Measurements from ENCODE around the gene SH3BGR. TPM values are rescaled to one million over a fixed set of nuclear protein-coding genes. Genes with fewer than 3 reads are reported as not detected.

The SH3BGR gene
- polyA plus RNA-seq, 2 donors, result 4.9 TPM

DNA sequence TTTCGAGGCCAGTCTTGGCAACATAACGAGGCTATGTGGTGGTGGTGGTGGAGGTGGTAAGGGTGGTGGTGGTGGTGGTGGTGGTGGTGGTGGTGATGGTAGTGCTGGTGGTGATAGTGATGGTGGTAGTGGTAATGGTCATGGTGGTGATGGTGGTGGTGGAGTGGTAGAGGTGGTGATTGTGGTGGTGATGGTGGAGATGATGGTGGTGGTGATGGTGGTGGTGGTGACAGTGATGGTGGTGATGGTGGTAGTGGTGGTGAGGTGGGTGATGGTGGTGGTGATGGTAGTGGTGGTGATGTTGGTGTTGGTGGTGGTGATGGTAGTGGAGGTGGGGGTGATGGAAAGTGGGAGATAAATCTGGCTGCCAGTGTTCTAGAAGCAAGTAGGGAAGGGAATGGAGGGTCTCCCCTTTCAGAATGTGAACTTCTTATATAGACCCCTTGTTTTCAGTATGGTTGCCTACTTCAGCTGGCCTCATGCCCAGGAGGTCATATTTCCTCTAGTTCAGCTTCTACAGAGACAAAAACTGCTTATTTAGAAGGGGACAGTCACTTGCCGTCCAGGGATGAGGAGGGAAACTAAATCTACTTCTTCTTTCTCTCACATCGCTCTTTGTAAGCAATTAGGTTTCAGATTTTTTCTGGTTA lies 27.5 kb downstream of the SH3BGR start:
- no peak overlapping the region for H3K4me3 ChIP-seq (ENCODE audit: low read depth in 1 of 2, low read length in 2 of 2)
- no peaks in the 10 kb centered on the region for H3K4me1 ChIP-seq (ENCODE audit: control insufficient read depth in 2 of 2, insufficient read depth in 2 of 2, low read length in 1 of 2)
- no peak overlapping the region for H3K27ac ChIP-seq (ENCODE audit: low read depth in 2 of 2, low read length in 1 of 2)
- H3K36me3 ChIP-seq (ENCODE audit: control insufficient read depth in 2 of 2, insufficient read depth in 2 of 2, low read length in 1 of 2), result no peaks in the 10 kb centered on the region
- H3K9me3 ChIP-seq (ENCODE audit: control insufficient read depth in 2 of 2, insufficient read depth in 1 of 2, low read depth in 1 of 2, low read length in 1 of 2), result no peaks in the 10 kb centered on the region
- 77 to 95% methylated on average over 4 of the region's 4 CpGs for WGBS, 2 donors
- no peaks in the 10 kb centered on the region for H3K27me3 ChIP-seq (ENCODE audit: control insufficient read depth in 1 of 2, insufficient read depth in 2 of 2, low read length in 2 of 2)

DNA sequence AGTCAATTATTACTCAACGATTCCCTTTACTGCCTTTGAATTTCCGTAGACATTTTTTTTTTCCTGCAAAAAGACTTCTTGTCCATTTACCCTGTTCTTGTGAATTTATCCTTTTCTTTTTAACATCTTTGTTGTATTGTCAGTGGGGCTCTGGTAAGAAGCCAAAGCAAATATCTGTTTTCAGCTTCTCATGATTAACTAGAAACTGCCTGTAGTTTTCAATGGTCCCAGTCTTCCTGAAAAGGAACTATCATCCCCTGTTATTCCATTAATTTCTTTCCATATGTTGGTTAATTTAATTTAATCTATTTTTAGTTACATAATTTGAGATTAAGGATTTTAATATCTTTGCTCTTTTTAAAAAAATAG lies 28.0 kb downstream of the SH3BGR start:
- Histone ChIP-seq H3K27ac (ENCODE audit: low read depth in 2 of 2, low read length in 1 of 2) (no peak overlapping the region), H3K27me3 (ENCODE audit: control insufficient read depth in 1 of 2, insufficient read depth in 2 of 2, low read length in 2 of 2) (no peaks in the 10 kb centered on the region), H3K9me3 (ENCODE audit: control insufficient read depth in 2 of 2, insufficient read depth in 1 of 2, low read depth in 1 of 2, low read length in 1 of 2) (no peaks in the 10 kb centered on the region), H3K4me1 (ENCODE audit: control insufficient read depth in 2 of 2, insufficient read depth in 2 of 2, low read length in 1 of 2) (no peaks in the 10 kb centered on the region), H3K36me3 (ENCODE audit: control insufficient read depth in 2 of 2, insufficient read depth in 2 of 2, low read length in 1 of 2) (no peaks in the 10 kb centered on the region), H3K4me3 (ENCODE audit: low read depth in 1 of 2, low read length in 2 of 2) (no peak overlapping the region)
- WGBS, 2 donors, result 39 to 52% methylated on average over 2 of the region's 2 CpGs

DNA sequence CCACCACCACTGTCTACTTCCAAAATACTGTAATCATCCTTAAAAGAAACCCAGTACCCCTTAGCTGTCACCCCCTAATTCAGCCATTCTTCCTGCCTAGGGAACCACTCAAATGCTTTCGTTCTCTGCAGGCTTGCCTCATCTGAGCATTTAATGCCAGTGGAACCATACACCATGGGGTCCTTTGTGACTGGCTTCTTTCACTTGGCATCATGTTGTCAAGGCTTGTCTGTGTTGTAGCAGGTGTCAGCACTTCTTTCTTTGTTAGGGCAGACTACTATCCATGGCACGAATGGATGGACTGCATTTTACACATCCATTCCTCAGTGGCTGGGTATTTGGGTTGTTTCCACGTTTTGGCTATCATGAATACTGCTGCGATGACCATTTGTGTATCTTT lies 28.5 kb downstream of the SH3BGR start:
- Histone ChIP-seq H3K27ac (ENCODE audit: low read depth in 2 of 2, low read length in 1 of 2) (no peak overlapping the region), H3K4me3 (ENCODE audit: low read depth in 1 of 2, low read length in 2 of 2) (no peak overlapping the region), H3K36me3 (ENCODE audit: control insufficient read depth in 2 of 2, insufficient read depth in 2 of 2, low read length in 1 of 2) (no peaks in the 10 kb centered on the region), H3K27me3 (ENCODE audit: control insufficient read depth in 1 of 2, insufficient read depth in 2 of 2, low read length in 2 of 2) (no peaks in the 10 kb centered on the region), H3K9me3 (ENCODE audit: control insufficient read depth in 2 of 2, insufficient read depth in 1 of 2, low read depth in 1 of 2, low read length in 1 of 2) (no peaks in the 10 kb centered on the region), H3K4me1 (ENCODE audit: control insufficient read depth in 2 of 2, insufficient read depth in 2 of 2, low read length in 1 of 2) (no peaks in the 10 kb centered on the region)
- 87 to 89% methylated on average over 4 of the region's 4 CpGs for WGBS, 2 donors

DNA sequence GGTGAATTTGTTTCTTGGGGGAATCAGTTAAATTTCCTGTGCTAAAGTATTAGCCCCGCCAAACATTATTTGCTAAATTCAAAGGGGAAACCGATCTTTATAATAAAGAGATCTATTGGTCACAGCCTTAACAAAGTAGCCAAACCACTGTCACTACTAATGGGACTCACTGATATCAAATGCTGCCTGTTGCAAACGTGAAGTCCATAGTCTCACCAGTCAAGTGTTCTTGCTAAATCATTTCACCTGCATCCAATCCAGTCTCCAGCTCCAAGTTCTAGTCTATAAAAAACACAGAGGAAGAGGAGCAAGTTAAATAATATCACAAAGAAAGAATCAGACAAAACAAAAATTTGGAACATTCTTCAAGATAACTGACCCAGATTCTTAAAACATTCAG lies 30.1 kb downstream of the SH3BGR start:
- H3K4me3 ChIP-seq (ENCODE audit: low read depth in 1 of 2, low read length in 2 of 2), result no peak overlapping the region
- no peaks in the 10 kb centered on the region for H3K9me3 ChIP-seq (ENCODE audit: control insufficient read depth in 2 of 2, insufficient read depth in 1 of 2, low read depth in 1 of 2, low read length in 1 of 2)
- WGBS, 2 donors, result 88 to 90% methylated on average over 3 of the region's 3 CpGs
- no peaks in the 10 kb centered on the region for H3K4me1 ChIP-seq (ENCODE audit: control insufficient read depth in 2 of 2, insufficient read depth in 2 of 2, low read length in 1 of 2)
- H3K27ac ChIP-seq (ENCODE audit: low read depth in 2 of 2, low read length in 1 of 2), result no peak overlapping the region
- H3K27me3 ChIP-seq (ENCODE audit: control insufficient read depth in 1 of 2, insufficient read depth in 2 of 2, low read length in 2 of 2), result no peaks in the 10 kb centered on the region
- no peaks in the 10 kb centered on the region for H3K36me3 ChIP-seq (ENCODE audit: control insufficient read depth in 2 of 2, insufficient read depth in 2 of 2, low read length in 1 of 2)

DNA sequence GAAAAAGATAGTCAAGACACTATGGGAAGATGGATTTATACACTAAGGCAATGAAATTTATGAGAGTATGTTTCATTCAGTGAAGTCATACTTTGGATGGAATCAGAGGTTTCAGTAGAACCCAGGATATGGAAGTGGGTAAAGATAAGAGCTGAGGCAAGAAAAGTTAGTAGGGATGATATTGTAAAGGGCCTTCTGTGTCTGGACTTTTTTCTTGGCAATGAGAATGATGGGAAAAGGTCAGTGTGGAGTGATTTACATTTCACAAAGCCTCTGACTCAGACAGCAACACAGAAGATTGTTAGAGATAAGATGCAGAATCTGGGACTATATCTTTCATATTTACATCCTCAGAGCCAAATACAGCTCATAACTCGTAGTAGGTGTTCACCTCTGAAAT lies 32.1 kb downstream of the SH3BGR start:
- H3K4me3 ChIP-seq (ENCODE audit: low read depth in 1 of 2, low read length in 2 of 2), result no peak overlapping the region
- no peak overlapping the region for H3K27ac ChIP-seq (ENCODE audit: low read depth in 2 of 2, low read length in 1 of 2)
- H3K36me3 ChIP-seq (ENCODE audit: control insufficient read depth in 2 of 2, insufficient read depth in 2 of 2, low read length in 1 of 2), result no peaks in the 10 kb centered on the region
- no peaks in the 10 kb centered on the region for H3K9me3 ChIP-seq (ENCODE audit: control insufficient read depth in 2 of 2, insufficient read depth in 1 of 2, low read depth in 1 of 2, low read length in 1 of 2)
- no peaks in the 10 kb centered on the region for H3K4me1 ChIP-seq (ENCODE audit: control insufficient read depth in 2 of 2, insufficient read depth in 2 of 2, low read length in 1 of 2)
- H3K27me3 ChIP-seq (ENCODE audit: control insufficient read depth in 1 of 2, insufficient read depth in 2 of 2, low read length in 2 of 2), result no peaks in the 10 kb centered on the region
- WGBS, 2 donors, result 67 to 72% methylated on average over 1 of the region's 1 CpG

DNA sequence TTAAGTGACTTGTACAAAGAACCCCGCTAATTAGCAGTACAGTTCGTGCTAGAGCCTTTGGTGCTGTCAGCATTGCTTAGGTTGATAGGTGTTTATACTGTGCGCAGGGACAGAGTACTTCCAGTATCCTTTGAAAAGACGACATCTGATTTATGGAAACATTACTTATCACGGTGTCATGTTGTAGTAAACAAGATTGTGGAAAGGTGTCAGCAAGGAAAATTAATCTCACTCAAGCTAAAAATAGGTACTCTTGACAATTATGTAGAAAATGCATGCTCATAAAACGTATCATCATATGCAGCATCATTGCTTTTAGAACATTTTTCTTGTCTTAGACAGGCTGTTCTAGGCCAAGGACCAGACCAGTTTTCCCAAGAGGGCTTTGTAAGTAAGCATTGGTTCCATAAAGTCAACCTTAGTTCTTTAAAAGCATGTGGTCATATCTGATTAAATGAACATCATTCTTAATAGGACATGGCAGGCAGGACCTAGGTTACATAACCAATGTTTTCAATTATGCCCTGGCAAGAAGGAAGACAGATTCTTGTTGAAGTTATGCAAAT lies 33.0 kb downstream of the SH3BGR start:
- Histone ChIP-seq H3K27me3 (ENCODE audit: control insufficient read depth in 1 of 2, insufficient read depth in 2 of 2, low read length in 2 of 2) (no peaks in the 10 kb centered on the region), H3K4me1 (ENCODE audit: control insufficient read depth in 2 of 2, insufficient read depth in 2 of 2, low read length in 1 of 2) (no peaks in the 10 kb centered on the region), H3K27ac (ENCODE audit: low read depth in 2 of 2, low read length in 1 of 2) (no peak overlapping the region), H3K4me3 (ENCODE audit: low read depth in 1 of 2, low read length in 2 of 2) (no peak overlapping the region), H3K36me3 (ENCODE audit: control insufficient read depth in 2 of 2, insufficient read depth in 2 of 2, low read length in 1 of 2) (no peaks in the 10 kb centered on the region), H3K9me3 (ENCODE audit: control insufficient read depth in 2 of 2, insufficient read depth in 1 of 2, low read depth in 1 of 2, low read length in 1 of 2) (no peaks in the 10 kb centered on the region)
- WGBS, 2 donors, result 74% methylated on average over 6 of the region's 6 CpGs

DNA sequence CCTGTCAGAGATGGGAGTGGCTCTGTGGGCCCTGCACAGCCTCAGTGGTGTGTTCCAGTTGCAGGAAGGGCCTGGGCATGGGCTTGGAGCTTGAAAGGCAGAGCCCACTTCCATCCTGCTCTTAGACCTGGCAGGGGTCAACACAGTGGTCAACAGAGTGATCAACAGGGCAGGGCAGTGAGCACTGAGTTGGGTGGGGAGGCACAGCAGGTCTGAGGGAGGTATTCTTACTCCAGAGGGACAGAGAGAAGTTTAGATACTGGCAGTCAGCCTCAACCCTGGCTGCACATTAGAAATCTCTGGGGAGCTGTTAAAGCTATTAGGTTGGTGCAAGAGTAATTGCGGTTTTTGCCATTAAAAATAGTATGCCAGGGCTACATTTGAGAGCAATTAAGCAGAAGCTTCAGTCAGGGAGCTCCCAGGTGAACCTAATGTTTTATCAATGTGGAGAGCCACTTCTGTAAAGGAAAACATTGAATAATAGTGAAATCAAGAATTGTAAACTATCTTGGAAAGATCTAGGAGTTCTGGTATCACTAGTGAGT lies 37.7 kb downstream of the SH3BGR start:
- Histone ChIP-seq H3K4me3 (ENCODE audit: low read depth in 1 of 2, low read length in 2 of 2) (no peak overlapping the region), H3K36me3 (ENCODE audit: control insufficient read depth in 2 of 2, insufficient read depth in 2 of 2, low read length in 1 of 2) (no peaks in the 10 kb centered on the region), H3K27me3 (ENCODE audit: control insufficient read depth in 1 of 2, insufficient read depth in 2 of 2, low read length in 2 of 2) (no peaks in the 10 kb centered on the region), H3K4me1 (ENCODE audit: control insufficient read depth in 2 of 2, insufficient read depth in 2 of 2, low read length in 1 of 2) (no peaks in the 10 kb centered on the region), H3K27ac (ENCODE audit: low read depth in 2 of 2, low read length in 1 of 2) (no peak overlapping the region), H3K9me3 (ENCODE audit: control insufficient read depth in 2 of 2, insufficient read depth in 1 of 2, low read depth in 1 of 2, low read length in 1 of 2) (no peaks in the 10 kb centered on the region)
- 81 to 85% methylated on average over 1 of the region's 1 CpG for WGBS, 2 donors

DNA sequence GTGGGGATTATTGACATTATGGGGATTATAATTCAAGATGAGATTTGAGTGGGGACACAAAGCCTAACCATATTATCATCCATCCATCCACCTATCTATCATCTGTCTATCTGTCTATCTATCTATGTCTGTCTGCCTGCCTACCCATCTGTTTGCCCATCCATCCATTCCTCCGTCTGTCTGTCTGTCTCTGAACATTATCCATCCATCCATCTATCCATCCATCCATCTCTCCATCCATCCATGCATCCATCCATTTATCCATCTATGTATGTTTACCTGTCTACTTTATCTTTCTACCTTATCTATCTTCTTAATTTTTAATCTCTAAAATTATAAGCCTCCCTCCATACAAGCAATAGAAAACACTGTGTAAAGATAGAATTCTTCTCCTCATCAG lies 47.4 kb downstream of the SH3BGR start:
- WGBS, 2 donors, result 83 to 97% methylated on average over 1 of the region's 1 CpG

DNA sequence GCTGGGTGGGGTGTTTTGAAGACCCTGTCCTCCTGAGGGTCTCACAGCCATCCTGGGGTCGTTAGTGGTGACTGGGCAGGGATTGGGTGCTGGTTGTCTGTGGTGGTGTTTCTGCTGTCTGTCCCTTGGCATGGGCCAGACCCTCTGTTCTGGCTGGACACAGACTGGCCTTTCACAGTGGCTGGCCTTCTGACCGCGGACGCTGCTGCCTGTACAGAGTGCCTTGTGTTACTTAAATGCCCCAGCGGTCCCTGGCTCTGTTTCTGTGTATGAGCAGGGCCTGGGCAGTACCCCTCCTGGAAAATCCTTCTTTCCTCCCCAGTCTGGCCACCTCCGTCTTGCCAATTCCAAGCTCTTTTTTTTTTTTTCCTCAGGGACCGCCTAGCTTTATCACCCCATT lies 50.9 kb downstream of the SH3BGR start:
- no peaks in the 10 kb centered on the region for H3K36me3 ChIP-seq (ENCODE audit: control insufficient read depth in 2 of 2, insufficient read depth in 2 of 2, low read length in 1 of 2)
- H3K27ac ChIP-seq (ENCODE audit: low read depth in 2 of 2, low read length in 1 of 2), result no peak overlapping the region
- no peaks in the 10 kb centered on the region for H3K27me3 ChIP-seq (ENCODE audit: control insufficient read depth in 1 of 2, insufficient read depth in 2 of 2, low read length in 2 of 2)
- no peaks in the 10 kb centered on the region for H3K9me3 ChIP-seq (ENCODE audit: control insufficient read depth in 2 of 2, insufficient read depth in 1 of 2, low read depth in 1 of 2, low read length in 1 of 2)
- 77 to 87% methylated on average over 7 of the region's 7 CpGs for WGBS, 2 donors
- no peaks in the 10 kb centered on the region for H3K4me1 ChIP-seq (ENCODE audit: control insufficient read depth in 2 of 2, insufficient read depth in 2 of 2, low read length in 1 of 2)
- no peak overlapping the region for H3K4me3 ChIP-seq (ENCODE audit: low read depth in 1 of 2, low read length in 2 of 2)

More for the DNA sequence above, 47.4 kb downstream of the SH3BGR start:
- Histone ChIP-seq H3K27me3 (ENCODE audit: control insufficient read depth in 1 of 2, insufficient read depth in 2 of 2, low read length in 2 of 2) (no peaks in the 10 kb centered on the region), H3K36me3 (ENCODE audit: control insufficient read depth in 2 of 2, insufficient read depth in 2 of 2, low read length in 1 of 2) (no peaks in the 10 kb centered on the region), H3K4me1 (ENCODE audit: control insufficient read depth in 2 of 2, insufficient read depth in 2 of 2, low read length in 1 of 2) (no peaks in the 10 kb centered on the region), H3K4me3 (ENCODE audit: low read depth in 1 of 2, low read length in 2 of 2) (no peak overlapping the region), H3K9me3 (ENCODE audit: control insufficient read depth in 2 of 2, insufficient read depth in 1 of 2, low read depth in 1 of 2, low read length in 1 of 2) (no peaks in the 10 kb centered on the region), H3K27ac (ENCODE audit: low read depth in 2 of 2, low read length in 1 of 2) (no peak overlapping the region)

Data from esophagus (tissue), 2 donors.